ENCODE data around the gene MKI67. TPM values are rescaled to one million over a fixed set of nuclear protein-coding genes. Genes with fewer than 3 reads are reported as not detected.
"Not testable (repeated sequence)": the region's sequence is repeated elsewhere in the genome, so short reads cannot be mapped to it uniquely, and the experiment has no call there.

Gene MKI67
- total RNA-seq, 2 donors from 2014 or later = 10.8 to 39.5 TPM

GRCh38 chr10:128152741-128153580, 26.7 kb upstream of the MKI67 start:
- ATAC-seq (no peak), DNase-seq (no peak)
- intact Hi-C loops (cut with DNase I, micrococcal nuclease) = no loop called here

GRCh38 chr10:128151031-128151430, 24.8 kb upstream of the MKI67 start:
- intact Hi-C loops (cut with DNase I, micrococcal nuclease) = no loop called here
- DNase-seq (no peak), ATAC-seq (no peak)

GRCh38 chr10:128150561-128150960, 24.3 kb upstream of the MKI67 start:
- DNase-seq = no peak
- intact Hi-C loops (cut with DNase I, micrococcal nuclease) = no loop called here
- ATAC-seq = no peak

- peak; percentile 99 for ATAC-seq
Observed at GRCh38 chr10:128150045-128150493, 23.8 kb upstream of the MKI67 start.

DNA sequence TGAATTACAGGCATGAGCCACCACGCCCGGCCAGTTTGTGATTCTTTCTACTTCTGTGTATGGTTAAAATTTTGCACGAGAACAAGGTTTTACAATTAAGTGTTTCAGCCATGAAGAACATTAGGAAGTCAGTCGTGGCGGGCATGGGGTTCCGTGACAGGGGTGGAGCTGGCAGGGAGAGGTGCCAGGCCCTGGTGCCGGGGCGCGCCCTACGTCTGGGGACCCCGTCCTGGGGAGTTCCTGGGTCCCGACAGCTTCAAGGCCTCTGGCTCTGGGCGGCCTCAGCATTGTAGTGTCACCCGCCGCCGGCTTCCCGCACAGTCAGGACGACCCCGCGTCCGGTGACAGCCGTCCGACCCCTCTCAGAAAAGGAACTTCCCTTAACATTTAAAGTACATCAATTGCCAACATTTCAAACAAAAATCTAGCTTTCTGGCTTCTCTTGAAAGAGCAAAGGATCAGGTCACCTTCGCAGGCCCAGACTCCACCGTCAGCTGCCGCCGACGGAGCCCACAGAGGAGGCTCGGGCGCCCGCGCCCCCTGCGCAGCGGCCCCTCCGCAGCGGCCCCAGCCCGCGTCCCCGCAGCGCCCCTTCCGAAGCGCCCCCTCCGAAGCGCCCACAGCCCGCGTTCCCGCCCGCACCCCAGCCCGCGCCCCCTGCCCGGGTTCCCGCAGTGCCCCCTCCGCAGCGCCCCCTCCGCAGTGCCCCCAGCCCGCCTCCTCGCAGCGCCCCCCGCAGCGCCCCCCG, 23.2 kb upstream of the MKI67 start:
- intact Hi-C loops (cut with DNase I, micrococcal nuclease) = loop anchor here in 1 of 2 donors (10.0 kb wide), 1 partner anchor 75 kb away; no protein-coding TSS in a partner anchor
- ATAC-seq (no peak), DNase-seq (no peak)

More at GRCh38 chr10:128150045-128150493, 23.8 kb upstream of the MKI67 start:
- peak; percentile 53 to 80 for DNase-seq
- intact Hi-C loops (cut with DNase I, micrococcal nuclease) = no loop called here

DNA sequence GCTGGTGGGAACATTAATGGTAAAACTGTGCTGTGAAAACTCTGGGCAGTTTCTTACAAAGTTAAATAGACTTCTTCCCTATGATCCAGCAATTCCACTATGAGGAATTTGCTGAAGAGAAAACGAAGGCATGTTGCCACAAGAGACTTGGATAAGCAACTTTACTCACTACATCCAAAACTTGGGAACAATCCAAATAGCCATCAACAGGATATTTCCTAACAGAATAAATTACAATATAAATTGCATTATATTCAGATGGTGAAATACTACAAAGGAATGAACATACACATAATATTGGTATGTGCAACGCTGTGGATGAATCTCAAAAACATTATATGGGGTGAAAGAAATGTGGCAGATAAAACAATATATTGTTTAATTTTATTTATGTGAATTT, 21.4 kb upstream of the MKI67 start:
- intact Hi-C loops (cut with DNase I, micrococcal nuclease) = loop anchor here in 1 of 2 donors (10.0 kb wide), 1 partner anchor 73 kb away; no protein-coding TSS in a partner anchor

DNA sequence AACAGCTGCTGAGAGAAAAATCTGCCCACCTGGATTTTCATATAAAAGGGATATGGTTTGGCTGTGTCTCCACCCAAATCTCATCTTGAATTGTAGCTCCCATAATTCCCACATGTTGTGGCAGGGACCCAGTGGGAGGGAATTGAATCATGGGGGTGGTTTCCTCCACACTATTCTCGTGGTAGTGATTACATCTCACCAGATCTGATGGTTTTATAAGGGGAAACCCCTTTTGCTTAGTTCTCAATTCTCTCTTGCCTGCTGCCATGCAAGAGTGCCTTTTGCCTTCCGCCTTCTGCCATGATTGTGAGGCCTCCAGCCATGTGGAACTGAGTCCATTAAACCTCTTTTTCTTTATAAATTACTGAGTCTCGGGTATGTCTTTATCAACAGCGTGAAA, 20.8 kb upstream of the MKI67 start:
- ATAC-seq = no peak
- DNase-seq = no peak
- intact Hi-C loops (cut with DNase I, micrococcal nuclease) = loop anchor here in 1 of 2 donors (10.0 kb wide), 1 partner anchor 72 kb away; no protein-coding TSS in a partner anchor

More for the DNA sequence above, 21.4 kb upstream of the MKI67 start:
- ATAC-seq (no peak), DNase-seq (no peak)

- intact Hi-C loops (cut with DNase I, micrococcal nuclease) = loop anchor here in 1 of 2 donors (10.0 kb wide), 1 partner anchor 70 kb away; no protein-coding TSS in a partner anchor
- ATAC-seq = no peak
- DNase-seq = no peak
Observed at GRCh38 chr10:128144547-128144946, 18.3 kb upstream of the MKI67 start.

- no peak for DNase-seq
- intact Hi-C loops (cut with DNase I, micrococcal nuclease) = loop anchor here in 1 of 2 donors (10.0 kb wide), 1 partner anchor 69 kb away; no protein-coding TSS in a partner anchor
Observed at GRCh38 chr10:128143531-128143930, 17.3 kb upstream of the MKI67 start.

DNA sequence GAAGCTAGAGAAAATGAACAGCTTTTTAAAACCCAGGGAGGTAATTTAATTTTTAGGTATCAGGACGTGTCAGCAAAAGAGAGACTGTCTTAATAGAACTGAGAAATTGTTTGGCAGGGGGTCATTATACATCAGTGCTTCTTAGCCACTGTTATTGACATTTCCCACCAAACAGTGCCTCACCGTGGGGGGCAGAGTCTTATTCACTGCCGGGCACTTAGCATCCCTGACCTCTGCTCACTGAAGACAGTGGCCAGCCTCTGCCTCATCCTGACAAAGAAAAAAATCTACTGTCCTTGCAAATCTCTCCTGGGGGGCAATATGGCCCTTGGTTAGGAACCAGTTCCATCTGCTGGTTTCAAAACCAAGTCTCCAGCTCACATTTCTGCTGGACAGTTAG, 14.2 kb upstream of the MKI67 start:
- ATAC-seq (no peak), DNase-seq (no peak)
- intact Hi-C loops (cut with DNase I, micrococcal nuclease) = loop anchor here in 1 of 2 donors (10.0 kb wide), 1 partner anchor 66 kb away; no protein-coding TSS in a partner anchor

More at GRCh38 chr10:128143531-128143930, 17.3 kb upstream of the MKI67 start:
- no peak for ATAC-seq

DNA sequence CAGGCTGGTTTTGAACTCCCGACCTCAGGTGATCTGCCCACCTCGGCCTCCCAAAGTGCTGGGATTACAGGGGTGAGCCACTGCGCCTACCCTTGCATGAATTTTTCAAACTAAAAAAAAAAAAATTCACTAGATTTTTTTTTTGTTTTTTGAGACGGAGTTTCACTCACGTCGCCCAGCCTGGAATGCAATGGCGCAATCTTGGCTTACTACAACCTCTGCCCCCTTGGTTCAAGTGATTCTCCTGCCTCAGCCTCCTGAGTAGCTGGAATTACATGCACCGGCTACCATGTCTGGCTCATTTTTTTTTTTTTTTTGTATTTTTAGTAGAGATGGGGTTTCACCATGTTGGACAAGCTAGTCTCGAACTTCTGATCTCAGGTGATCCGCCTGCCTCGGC, 12.2 kb upstream of the MKI67 start:
- ATAC-seq; DNase-seq; intact Hi-C loops (cut with DNase I, micrococcal nuclease): not testable (repeated sequence)

DNA sequence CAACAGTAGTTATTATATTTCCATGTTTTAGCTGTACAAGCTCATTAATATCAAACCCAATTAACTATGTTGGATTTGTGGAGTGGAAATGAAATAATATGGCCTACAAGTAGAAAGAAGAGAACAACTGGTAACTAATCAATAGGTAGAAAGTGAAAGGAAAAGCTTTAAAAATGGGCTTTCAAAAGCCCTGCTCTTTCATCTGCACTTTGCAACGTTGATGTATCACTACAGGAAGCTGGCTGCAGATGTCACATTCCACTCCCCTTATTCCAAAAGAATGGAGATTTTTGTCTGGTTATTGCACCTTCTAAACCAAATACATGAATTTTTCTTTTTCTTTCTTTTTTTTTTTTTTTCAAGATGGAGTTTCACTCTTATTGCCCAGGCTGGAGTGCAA, 11.7 kb upstream of the MKI67 start:
- ATAC-seq (no peak), DNase-seq (no peak)
- intact Hi-C loops (cut with DNase I, micrococcal nuclease) = no loop called here

DNA sequence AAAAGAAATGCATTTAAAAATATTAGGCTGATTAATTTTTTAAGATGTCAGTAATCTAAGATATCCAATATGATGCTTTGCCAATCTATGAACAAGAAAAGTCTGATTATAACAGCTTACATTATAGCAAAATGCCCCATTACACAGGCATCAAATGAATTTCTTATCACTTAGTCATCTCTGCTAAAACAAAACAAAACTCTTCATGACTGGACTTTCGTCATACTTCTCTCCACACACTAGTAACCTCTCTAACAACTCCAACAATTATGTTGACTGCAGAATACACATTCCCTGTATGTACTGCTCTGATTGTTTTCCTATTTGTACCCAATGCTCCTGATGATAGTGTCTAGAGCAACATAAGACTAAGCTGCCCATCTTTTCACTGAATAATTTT, 3.8 kb upstream of the MKI67 start:
- DNase-seq = no peak
- intact Hi-C loops (cut with DNase I, micrococcal nuclease) = no loop called here
- no peak for ATAC-seq

- intact Hi-C loops (cut with DNase I, micrococcal nuclease) = no loop called here
- DNase-seq = no peak
- ATAC-seq = no peak
Observed at GRCh38 chr10:128128582-128128981, 2.4 kb upstream of the MKI67 start.

DNA sequence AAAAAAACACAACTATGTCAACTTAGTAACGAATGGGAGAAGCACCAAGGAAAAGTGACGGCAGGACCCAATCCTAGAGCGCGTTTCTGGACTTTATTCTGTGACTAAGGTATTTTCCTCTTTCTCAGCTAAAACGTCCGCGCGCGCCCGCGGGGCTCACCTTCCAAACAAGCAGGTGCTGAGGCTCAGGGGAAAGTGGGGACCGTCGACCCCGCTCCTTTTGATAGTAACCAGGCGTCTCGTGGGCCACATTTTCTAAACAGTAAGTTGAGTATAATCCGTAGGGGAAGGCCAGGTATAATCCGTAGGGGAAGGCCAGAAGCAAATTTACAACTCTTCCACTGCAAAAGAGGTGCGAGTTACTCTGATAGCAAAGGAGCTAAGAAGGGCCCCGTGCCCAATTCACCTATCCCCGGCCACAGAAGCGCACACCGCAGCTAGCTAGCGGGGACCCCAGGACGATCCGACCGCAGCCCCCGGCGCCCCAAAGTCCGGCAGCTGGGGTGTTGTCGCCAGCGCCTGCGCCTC, 743 bp downstream of the MKI67 start:
- intact Hi-C loops (cut with DNase I, micrococcal nuclease) = no loop called here
- DNase-seq = peak in 1 of 2 donors; percentile 60
- ATAC-seq = peak; percentile 44

DNA sequence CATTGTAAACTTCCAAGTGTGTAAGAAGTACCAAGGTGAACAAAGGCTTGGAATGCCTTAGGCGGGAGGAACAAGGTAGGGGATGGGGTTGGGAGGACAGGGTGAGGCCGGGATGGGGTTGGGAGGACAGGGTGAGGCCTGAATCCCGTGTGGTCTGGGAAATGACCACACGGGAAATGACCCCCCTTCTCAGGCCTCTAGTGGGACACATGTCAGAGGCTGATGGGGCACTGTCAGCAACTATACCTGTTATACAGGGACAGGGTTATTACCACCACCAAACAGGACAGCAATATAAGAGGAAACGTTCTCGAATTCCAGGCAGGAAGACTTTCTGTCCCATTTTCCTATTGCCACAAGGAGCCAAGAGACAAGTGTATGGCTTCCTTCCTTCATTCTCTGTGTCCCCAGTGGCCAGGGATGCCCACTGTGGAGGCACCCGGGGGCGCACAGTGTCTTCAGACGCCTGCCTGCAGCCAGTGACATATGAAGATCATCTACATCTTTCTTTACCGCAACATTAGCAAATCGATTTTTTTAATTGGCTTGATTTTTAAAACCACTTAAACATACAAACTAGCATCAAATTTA, 1.3 kb downstream of the MKI67 start:
- intact Hi-C loops (cut with DNase I, micrococcal nuclease) = no loop called here
- peak; percentile 9 for ATAC-seq
- no peak for DNase-seq

- ATAC-seq (no peak), DNase-seq (no peak)
- intact Hi-C loops (cut with DNase I, micrococcal nuclease) = no loop called here
Observed at GRCh38 chr10:128123846-128124245, 2.4 kb downstream of the MKI67 start.

DNA sequence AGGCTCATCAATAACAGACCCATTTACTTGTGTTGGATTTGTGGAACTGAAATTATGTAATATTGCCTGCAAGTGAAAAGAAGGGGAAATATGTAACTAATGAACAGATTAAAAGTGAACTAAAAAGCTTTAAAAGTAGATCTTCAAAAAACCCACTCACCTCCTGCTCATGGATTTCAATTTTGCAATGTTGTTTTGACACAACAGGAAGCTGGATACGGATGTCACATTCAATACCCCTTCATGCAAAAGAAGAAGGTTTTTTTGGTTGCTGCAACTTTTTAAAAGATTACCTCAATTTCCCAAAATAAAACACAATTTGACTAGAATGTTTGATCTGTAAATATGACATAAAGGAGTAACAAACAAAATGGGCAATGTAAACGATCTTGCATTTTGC, 3.3 kb downstream of the MKI67 start:
- DNase-seq = no peak
- ATAC-seq = no peak
- intact Hi-C loops (cut with DNase I, micrococcal nuclease) = no loop called here

Data from left colon (tissue), 2 donors.